Loucy (cell line): ENCODE results near the gene ANKRD6.

Experiments
- H2AFZ ChIP-seq: fragments of 200-600 bp; sonication (generic); 2 replicates; pipeline ENCODE4 v1.6.0; 2016; ENCODE audit warnings: antibody characterized with exemption, mild to moderate bottlenecking, low read length, moderate library complexity
- H3F3A ChIP-seq: fragments of 200-600 bp; 2 replicates; pipeline ENCODE4 v1.6.0; 2016; ENCODE audit warnings: antibody characterized with exemption, low read depth, mild to moderate bottlenecking
- H3K27me3 ChIP-seq: fragments of 200-600 bp; sonication (generic); 2 replicates; pipeline ENCODE4 v1.6.1; 2014; ENCODE audit warnings: low read length, mild to moderate bottlenecking; ENCODE audit not compliant: insufficient read depth, poor library complexity, severe bottlenecking
- H3K36me3 ChIP-seq: fragments of 200-600 bp; sonication (generic); 2 replicates; pipeline ENCODE4 v1.6.1; 2016; ENCODE audit warnings: low read length; ENCODE audit not compliant: insufficient read depth
- H3K4me1 ChIP-seq: fragments of 200-600 bp; sonication (generic); 2 replicates; pipeline ENCODE4 v1.5.1; 2014; ENCODE audit warnings: low read length, mild to moderate bottlenecking; ENCODE audit not compliant: insufficient read depth, poor library complexity, severe bottlenecking
- H3K4me2 ChIP-seq: fragments of 200-600 bp; sonication (generic); 2 replicates; pipeline ENCODE4 v1.6.0; 2014; ENCODE audit warnings: antibody characterized with exemption, low read length, low read depth, mild to moderate bottlenecking; ENCODE audit not compliant: poor library complexity, severe bottlenecking
- H3K4me3 ChIP-seq: fragments of 200-600 bp; sonication (generic); 2 replicates; pipeline ENCODE4 v1.5.1; 2014; ENCODE audit warnings: low read length, mild to moderate bottlenecking, mixed read lengths; ENCODE audit not compliant: poor library complexity, severe bottlenecking
- H3K79me2 ChIP-seq: fragments of 200-600 bp; sonication (generic); 2 replicates; pipeline ENCODE4 v1.6.1; 2014; ENCODE audit warnings: low read length; ENCODE audit not compliant: insufficient read depth
- H3K9ac ChIP-seq: fragments of 200-600 bp; sonication (generic); 2 replicates; pipeline ENCODE4 v1.6.0; 2014; ENCODE audit warnings: mild to moderate bottlenecking, low read depth, low read length, moderate library complexity; ENCODE audit not compliant: poor library complexity, severe bottlenecking
- H3K9me2 ChIP-seq: fragments of 200-600 bp; sonication (generic); replicated peaks from 2 replicates; pipeline ENCODE4 v1.6.1; 2016; ENCODE audit warnings: low read depth, low read length, mixed read lengths
- H3K9me3 ChIP-seq: fragments of 200-600 bp; sonication (generic); 2 replicates; pipeline ENCODE4 v1.6.1; 2014; ENCODE audit warnings: mild to moderate bottlenecking, antibody characterized with exemption, low read length, low read depth; ENCODE audit not compliant: insufficient read depth
- H4K20me1 ChIP-seq: fragments of 200-600 bp; sonication (generic); 2 replicates; pipeline ENCODE4 v1.6.0; 2014; ENCODE audit warnings: antibody characterized with exemption, low read length, mild to moderate bottlenecking; ENCODE audit not compliant: insufficient read depth, poor library complexity, severe bottlenecking
- EZH2phosphoT487 ChIP-seq: fragments of 200-600 bp; IDR thresholded peaks from 2 replicates; pipeline ENCODE4 v1.6.1; 2018; ENCODE audit warnings: antibody characterized with exemption, mild to moderate bottlenecking, moderate library complexity, borderline replicate concordance
- TF ChIP-seq, protein P1 (sequence below): fragments of 200-600 bp; sonication (generic); conservative IDR thresholded peaks from 2 replicates; pipeline ENCODE4 v1.5.1; 2014; ENCODE audit warnings: mild to moderate bottlenecking, antibody characterized with exemption, low read length

Gene ANKRD6

GRCh38 chr6:89404512-89404911 lies 28.4 kb upstream of the ANKRD6 start:
- Histone ChIP-seq H3F3A (no peaks in the 10 kb centered on the region), H3K79me2 (peaks cover 97% of the 10 kb centered on the region), H3K9me2 (no peaks in the 10 kb centered on the region), H4K20me1 (peaks cover 23% of the 10 kb centered on the region), H3K9me3 (no peaks in the 10 kb centered on the region), H3K4me3 (no peak overlapping the region), H3K4me1 (peaks cover 53% of the 10 kb centered on the region), H3K27me3 (no peaks in the 10 kb centered on the region), H3K9ac (no peak overlapping the region), H2AFZ (no peak overlapping the region), H3K4me2 (peak overlapping the region; percentile 24), H3K36me3 (no peaks in the 10 kb centered on the region)
- no peak for TF ChIP-seq EZH2phosphoT487
- TF ChIP-seq, protein P1, sequence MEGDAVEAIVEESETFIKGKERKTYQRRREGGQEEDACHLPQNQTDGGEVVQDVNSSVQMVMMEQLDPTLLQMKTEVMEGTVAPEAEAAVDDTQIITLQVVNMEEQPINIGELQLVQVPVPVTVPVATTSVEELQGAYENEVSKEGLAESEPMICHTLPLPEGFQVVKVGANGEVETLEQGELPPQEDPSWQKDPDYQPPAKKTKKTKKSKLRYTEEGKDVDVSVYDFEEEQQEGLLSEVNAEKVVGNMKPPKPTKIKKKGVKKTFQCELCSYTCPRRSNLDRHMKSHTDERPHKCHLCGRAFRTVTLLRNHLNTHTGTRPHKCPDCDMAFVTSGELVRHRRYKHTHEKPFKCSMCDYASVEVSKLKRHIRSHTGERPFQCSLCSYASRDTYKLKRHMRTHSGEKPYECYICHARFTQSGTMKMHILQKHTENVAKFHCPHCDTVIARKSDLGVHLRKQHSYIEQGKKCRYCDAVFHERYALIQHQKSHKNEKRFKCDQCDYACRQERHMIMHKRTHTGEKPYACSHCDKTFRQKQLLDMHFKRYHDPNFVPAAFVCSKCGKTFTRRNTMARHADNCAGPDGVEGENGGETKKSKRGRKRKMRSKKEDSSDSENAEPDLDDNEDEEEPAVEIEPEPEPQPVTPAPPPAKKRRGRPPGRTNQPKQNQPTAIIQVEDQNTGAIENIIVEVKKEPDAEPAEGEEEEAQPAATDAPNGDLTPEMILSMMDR, result no peak

GRCh38 chr6:89406141-89406540 lies 26.8 kb upstream of the ANKRD6 start:
- no peaks in the 10 kb centered on the region for H3F3A ChIP-seq
- peaks cover 97% of the 10 kb centered on the region for H3K79me2 ChIP-seq
- H3K9me3 ChIP-seq, result no peaks in the 10 kb centered on the region
- H3K9me2 ChIP-seq, result no peaks in the 10 kb centered on the region
- peaks cover 33% of the 10 kb centered on the region for H4K20me1 ChIP-seq
- no peak for TF ChIP-seq EZH2phosphoT487
- TF ChIP-seq, protein P1, result no peak
- H3K27me3 ChIP-seq, result no peaks in the 10 kb centered on the region
- H3K4me2 ChIP-seq, result peak overlapping the region; percentile 85
- H3K9ac ChIP-seq, result peak overlapping the region; percentile 38
- peaks cover 66% of the 10 kb centered on the region for H3K4me1 ChIP-seq
- peak overlapping the region; percentile 55 for H3K4me3 ChIP-seq
- H2AFZ ChIP-seq, result no peak overlapping the region
- no peaks in the 10 kb centered on the region for H3K36me3 ChIP-seq

DNA sequence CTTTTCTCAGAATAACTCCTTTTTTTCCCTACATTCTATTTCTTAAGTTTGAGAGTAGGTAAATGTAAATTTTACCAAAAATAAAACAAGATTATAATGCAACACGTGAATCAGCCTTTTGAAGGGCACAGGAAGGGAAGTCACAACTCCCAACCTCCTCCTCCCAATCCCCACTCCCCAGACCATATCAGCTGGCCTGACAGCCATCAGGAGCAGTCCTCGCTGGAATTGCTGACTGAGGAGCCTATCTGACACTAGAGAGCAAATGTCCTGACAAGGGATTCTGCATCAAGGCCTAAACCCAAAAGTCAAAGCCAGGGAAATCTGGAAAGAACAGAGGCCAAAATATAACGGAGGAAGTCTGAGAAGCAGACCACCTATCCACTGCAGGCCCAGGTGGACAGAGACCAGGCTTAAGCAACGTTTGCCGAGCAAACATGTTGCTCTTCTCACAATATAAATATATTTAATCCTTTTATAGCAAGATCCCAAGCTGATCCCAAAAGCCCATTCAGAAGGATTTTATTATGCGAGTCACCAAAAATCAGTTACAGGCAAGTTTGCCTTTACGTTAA lies 23.4 kb upstream of the ANKRD6 start:
- Histone ChIP-seq H3F3A (no peaks in the 10 kb centered on the region), H3K9ac (peak overlapping the region; percentile 88), H2AFZ (no peak overlapping the region), H4K20me1 (peaks cover 23% of the 10 kb centered on the region), H3K4me2 (peak overlapping the region; percentile 85), H3K9me3 (no peaks in the 10 kb centered on the region), H3K79me2 (peaks cover 83% of the 10 kb centered on the region), H3K36me3 (no peaks in the 10 kb centered on the region), H3K4me3 (peak overlapping the region; percentile 84), H3K4me1 (peaks cover 63% of the 10 kb centered on the region), H3K27me3 (no peaks in the 10 kb centered on the region), H3K9me2 (no peaks in the 10 kb centered on the region)
- TF ChIP-seq, protein P1, result no peak
- no peak for TF ChIP-seq EZH2phosphoT487
